Neural cell (in vitro differentiated cells): ENCODE results near the gene ATG14. TPM values are rescaled to one million over a fixed set of nuclear protein-coding genes. Genes with fewer than 3 reads are reported as not detected.

ENCODE experiments used
- H2AFZ ChIP-seq: fragments of 200-600, 300-800 bp; sonication (generic), shearing (Covaris generic); 2 replicates; pipeline ENCODE4 v1.6.0; 2014; ENCODE audit warnings: low read depth, mild to moderate bottlenecking, antibody characterized with exemption, low read length, moderate library complexity
- H3F3A ChIP-seq: fragments of 200-600 bp; shearing (Covaris generic); 2 replicates; pipeline ENCODE4 v1.6.1; 2016; ENCODE audit warnings: mild to moderate bottlenecking, moderate library complexity, mixed read lengths, antibody characterized with exemption, low read length; ENCODE audit not compliant: insufficient read depth, poor library complexity, severe bottlenecking
- H3K27ac ChIP-seq: fragments of 200-600, 300-800 bp; sonication (generic), shearing (Covaris generic); 2 replicates; pipeline ENCODE4 v1.5.1; 2014; ENCODE audit warnings: mild to moderate bottlenecking, low read length, moderate library complexity
- H3K27me3 ChIP-seq: fragments of 300-800, 200-600 bp; sonication (generic), shearing (Covaris generic); 2 replicates; pipeline ENCODE4 v1.6.0; 2014; ENCODE audit warnings: mild to moderate bottlenecking, low read depth, low read length, moderate library complexity; ENCODE audit not compliant: insufficient read depth
- H3K36me3 ChIP-seq: fragments of 300-800, 200-600 bp; sonication (generic), shearing (Covaris generic); 2 replicates; pipeline ENCODE4 v1.5.1; 2014; ENCODE audit warnings: mild to moderate bottlenecking, antibody characterized with exemption, low read length, moderate library complexity; ENCODE audit not compliant: insufficient read depth
- H3K4me2 ChIP-seq: fragments of 300-800, 200-600 bp; sonication (generic), shearing (Covaris generic); 2 replicates; pipeline ENCODE4 v1.6.0; 2014; ENCODE audit warnings: mild to moderate bottlenecking, low read length
- H3K4me3 ChIP-seq: fragments of 300-800, 200-600 bp; sonication (generic), shearing (Covaris generic); 2 replicates; pipeline ENCODE4 v1.5.1; 2014; ENCODE audit warnings: mild to moderate bottlenecking, low read length, moderate library complexity
- H3K79me2 ChIP-seq: fragments of 200-600 bp; shearing (Covaris generic); replicated peaks from 2 replicates; pipeline ENCODE4 v1.6.0; 2014; ENCODE audit warnings: mild to moderate bottlenecking, low read length, moderate library complexity; ENCODE audit not compliant: insufficient read depth
- H3K9ac ChIP-seq: fragments of 300-800, 200-600 bp; sonication (generic), shearing (Covaris generic); 2 replicates; pipeline ENCODE4 v1.6.1; 2016; ENCODE audit warnings: mild to moderate bottlenecking, low read length, mixed read lengths
- H3K9me2 ChIP-seq: fragments of 200-600 bp; shearing (Covaris generic); 2 replicates; pipeline ENCODE4 v1.6.1; 2016; ENCODE audit warnings: mild to moderate bottlenecking, low read length, mixed read lengths; ENCODE audit not compliant: insufficient read depth
- H3K9me3 ChIP-seq: fragments of 200-600, 300-800 bp; sonication (generic), shearing (Covaris generic); 2 replicates; pipeline ENCODE4 v1.6.1; 2016; ENCODE audit warnings: mild to moderate bottlenecking, mixed run types, low read length, moderate library complexity, mixed read lengths
- H4K20me1 ChIP-seq: fragments of 200-600 bp; shearing (Covaris generic); 2 replicates; pipeline ENCODE4 v1.6.1; 2016; ENCODE audit warnings: mild to moderate bottlenecking, mixed run types; ENCODE audit not compliant: insufficient read depth
- CTCF ChIP-seq: fragments of 450-650 bp; IDR thresholded peaks from 2 replicates; pipeline ENCODE4 v1.5.1; 2014; ENCODE audit warnings: antibody characterized with exemption, mild to moderate bottlenecking, moderate library complexity; ENCODE audit not compliant: poor library complexity, severe bottlenecking
- EP300 ChIP-seq: fragments of 450-650 bp; conservative IDR thresholded peaks from 2 replicates; pipeline ENCODE4 v1.6.1; 2014; ENCODE audit warnings: antibody characterized with exemption, mild to moderate bottlenecking, moderate library complexity; ENCODE audit not compliant: poor library complexity, severe bottlenecking
- EZH2 ChIP-seq: fragments of 200-600, 300-800 bp; shearing (Covaris generic), sonication (generic); IDR thresholded peaks from 2 replicates; pipeline ENCODE4 v1.6.1; 2014; ENCODE audit warnings: antibody characterized with exemption, low read length, borderline replicate concordance, mild to moderate bottlenecking; ENCODE audit not compliant: insufficient read depth, poor library complexity, severe bottlenecking
- MXI1 ChIP-seq: fragments of 450-650 bp; conservative IDR thresholded peaks from 2 replicates; pipeline ENCODE4 v1.6.1; 2014; ENCODE audit warnings: antibody characterized with exemption, mild to moderate bottlenecking; ENCODE audit not compliant: poor library complexity, severe bottlenecking
- POLR2AphosphoS5 ChIP-seq: IDR thresholded peaks from 2 replicates; pipeline ENCODE4 v1.6.1; 2012
- RAD21 ChIP-seq: fragments of 450-650 bp; conservative IDR thresholded peaks from 2 replicates; pipeline ENCODE4 v1.6.1; 2014; ENCODE audit warnings: antibody characterized with exemption, mild to moderate bottlenecking, moderate library complexity
- REST ChIP-seq: IDR thresholded peaks from 2 replicates; pipeline ENCODE4 v1.6.1; 2012; ENCODE audit warnings: borderline replicate concordance
- SMC3 ChIP-seq: fragments of 450-650 bp; conservative IDR thresholded peaks from 2 replicates; pipeline ENCODE4 v1.6.1; 2014; ENCODE audit warnings: antibody characterized with exemption, mild to moderate bottlenecking, moderate library complexity; ENCODE audit not compliant: poor library complexity
- TAF1 ChIP-seq: IDR thresholded peaks from 2 replicates; pipeline ENCODE4 v1.6.1; 2012; ENCODE audit warnings: low read depth
- polyA plus RNA-seq: library from polyadenylated mRNA; depleted of rRNA; stranded (reverse); fragments of >200 nt; gene quantifications from 2 replicates; pipeline ENCODE4 v1.2.3, GENCODE V29; 2014

The ATG14 gene
- polyA plus RNA-seq, 1 donor from 2014 or later = 28.2 TPM

- Histone ChIP-seq H4K20me1 (no peaks in the 10 kb centered on the region), H3K4me2 (no peak overlapping the region), H3K9ac (no peak overlapping the region), H3K27ac (no peak overlapping the region), H3K9me3 (no peaks in the 10 kb centered on the region), H3K27me3 (no peaks in the 10 kb centered on the region), H3K79me2 (no peaks in the 10 kb centered on the region), H2AFZ (no peak overlapping the region), H3K4me3 (no peak overlapping the region), H3K36me3 (no peaks in the 10 kb centered on the region), H3K9me2 (no peaks in the 10 kb centered on the region), H3F3A (no peaks in the 10 kb centered on the region)
- no peak for TF ChIP-seq REST
- TF ChIP-seq TAF1 = no peak
- no peak for TF ChIP-seq MXI1
- no peak for TF ChIP-seq POLR2AphosphoS5
- TF ChIP-seq EP300 = no peak
- no peak for TF ChIP-seq SMC3
- TF ChIP-seq CTCF = no peak
- TF ChIP-seq EZH2 = no peak
- TF ChIP-seq RAD21 = no peak
These were observed 45.4 kb downstream of the ATG14 start for GRCh38 chr14:55366271-55366670.

- Histone ChIP-seq H2AFZ (no peak overlapping the region), H3K27me3 (no peaks in the 10 kb centered on the region), H4K20me1 (no peaks in the 10 kb centered on the region), H3K79me2 (no peaks in the 10 kb centered on the region), H3K9me3 (no peaks in the 10 kb centered on the region), H3K36me3 (no peaks in the 10 kb centered on the region), H3K9me2 (no peaks in the 10 kb centered on the region), H3K4me2 (no peak overlapping the region), H3K27ac (no peak overlapping the region), H3K9ac (no peak overlapping the region), H3K4me3 (no peak overlapping the region), H3F3A (no peaks in the 10 kb centered on the region)
- TF ChIP-seq EZH2 = no peak
- TF ChIP-seq POLR2AphosphoS5 = no peak
- TF ChIP-seq REST = no peak
- TF ChIP-seq MXI1 = no peak
- TF ChIP-seq CTCF = no peak
- no peak for TF ChIP-seq TAF1
- TF ChIP-seq SMC3 = no peak
- TF ChIP-seq RAD21 = no peak
- TF ChIP-seq EP300 = no peak
These were observed 50.4 kb downstream of the ATG14 start for GRCh38 chr14:55361190-55361589.
